Heart right ventricle (tissue), 16 donors: ENCODE measurements around the gene ATRNL1. TPM values are rescaled to one million over a fixed set of nuclear protein-coding genes. Genes with fewer than 3 reads are reported as not detected.
A peak's percentile ranks its signal among the peaks of the same experiment; 100 is the strongest.
"Not testable (repeated sequence)": the region's sequence is repeated elsewhere in the genome, so short reads cannot be mapped to it uniquely, and the experiment has no call there.

Experiments
- ATAC-seq, 8 donors: fragments of 200-7000 bp; cut with Tn5 transposase; one replicate each; pipeline ENCODE4 v1.9.1; 2020; ENCODE audit warnings: mild to moderate bottlenecking in 8 of 8, moderate library complexity in 8 of 8, moderate number of reproducible peaks in 1 of 8
- DNase-seq, 2 donors: peaks; one replicate each; pipeline ENCODE4 v3.0.0-alpha.2; 2020
- H3K27ac ChIP-seq, 10 donors: fragments of 200-600 bp; sonication (generic) in 2 of 10; one replicate each; pipeline versions ENCODE4 v1.5.0 to v1.8.0; 2020 to 2022; ENCODE audit warnings: mild to moderate bottlenecking in 3 of 10
- H3K27me3 ChIP-seq, 7 donors: fragments of 200-600 bp; one replicate each; pipeline ENCODE4 v1.8.0; 2021 to 2022; ENCODE audit warnings: mild to moderate bottlenecking in 2 of 7
- H3K36me3 ChIP-seq, 9 donors: fragments of 200-600 bp; sonication (generic) in 1 of 9; one replicate each; pipeline versions ENCODE4 v1.5.0 to v1.8.0; 2020 to 2022; ENCODE audit warnings: mild to moderate bottlenecking in 2 of 9
- H3K4me1 ChIP-seq, 9 donors: fragments of 200-600 bp; sonication (generic) in 1 of 9; one replicate each; pipeline versions ENCODE4 v1.5.0 to v1.8.0; 2020 to 2022; ENCODE audit warnings: mild to moderate bottlenecking in 4 of 9
- H3K4me3 ChIP-seq, 10 donors: fragments of 200-600 bp; sonication (generic) in 2 of 10; one replicate each; pipeline versions ENCODE4 v1.5.0 to v1.8.0; 2020 to 2022; ENCODE audit warnings: mild to moderate bottlenecking in 7 of 10, moderate library complexity in 2 of 10
- H3K9me3 ChIP-seq, 11 donors: fragments of 200-600 bp in 10 of 11; sonication (generic) in 2 of 11; one replicate each; pipeline versions ENCODE4 v1.5.0 to v1.8.0; 2013 to 2022; ENCODE audit warnings: mild to moderate bottlenecking in 2 of 11, control low read depth in 1 of 11, moderate library complexity in 1 of 11
- CTCF ChIP-seq, 9 donors: fragments of 200-600 bp; sonication (generic) in 2 of 9; IDR thresholded peaks; one replicate each; pipeline versions ENCODE4 v1.5.0 to v1.8.0; 2021 to 2022; ENCODE audit warnings: antibody characterized with exemption in 9 of 9, mild to moderate bottlenecking in 5 of 9, moderate library complexity in 1 of 9
- WGBS, 2 donors: extraction: QIAGEN DNeasy Blood & Tissue Kit; methylation state at CpG; one replicate each; pipeline ENCODE4 v1.1.7; 2013; ENCODE audit warnings: inconsistent platforms in 1 of 2; 5-methylcytosine and 5-hydroxymethylcytosine counted together
- intact Hi-C, 10 donors: fragments of 100-400 bp; cut with DNase I; formaldehyde crosslinking; loops; one replicate each; pipeline versions ENCODE4 v1.11.1 to v1.14.2; 2022
- polyA plus RNA-seq, 2 donors: library from polyadenylated mRNA; stranded (reverse); fragments of 200-250 nt; gene quantifications; one replicate each; pipeline ENCODE4 v1.2.3, GENCODE V29; 2013
- total RNA-seq, 10 donors: library from RNA; stranded (reverse); fragmentation: NEBNext Ultra II Directional in 3 of 10; extraction: Animal tissue kit (Norgen Biotek cat#: 25700) in 3 of 10; gene quantifications; one replicate each; pipeline versions ENCODE4 v1.2.1 to v1.2.4, GENCODE V29; 2021 to 2023
- donor health status: Arrhythmogenic right ventricular cardiomyopathy.
- donor health status: ischemic (EF 13 %, LVEDD 7.1; RV severe dilation, severe dysfunction).
- donor health status: healthy with polysubstance abuse.
- donor health status: DM: no; HTN: yes; CAD: no.
- donor health status: DM: no; HTN: no; CAD: no.
- donor health status: ischemic (EF 25% LVEDD 6.9; RV normal size, moderate dysfunction).
- donor health status: ischemic (EF 25% LVEDD 5.7; RV mildly dilated, moderate dysfunction).
- donor health status: healthy.
- donor health status: DM: yes; HTN: yes; CAD: no.
- donor health status: Ischemic cardiomyopathy.
- donor health status: ischemic (EF 35%, LVEDD 5.7; RV mildly dilated, moderate dysfunction).
- donor health status: nonischemic (EF 11% LVEDD 7.7; RV severe dilation, severe dysfunction).
- donor health status: DM: yes; HTN: yes; CAD: no.
- donor health status: PGD.
- donor health status: ischemic (EF 29% LVEDD 5.4; RV normal size, mild dysfunction).
- donor health status: nonischemic (EF 23%, LVEDD 6.1; RV moderate dilation, normal function).

Gene ATRNL1
- total and polyA plus RNA-seq, 12 donors = 0.06 to 22.4 (median 8.1) TPM; not detected in 1

- H3K4me3 ChIP-seq = no peak overlapping the region
- H3K27ac ChIP-seq = no peak overlapping the region
- DNase-seq (no peak), ATAC-seq (no peak)
- 75 to 82% methylated on average over 3 of the region's 3 CpGs for WGBS, 2 donors
- H3K9me3 ChIP-seq = no peaks in the 10 kb centered on the region
- TF ChIP-seq CTCF (IDR thresholded peaks at IDR 0.05) = no peak
- intact Hi-C loops = loop anchor here in 3 of 10 donors (5.0 to 10.0 kb wide), 3 partner anchors 1111 to 1213 kb away; no protein-coding TSS in a partner anchor
- H3K4me1 ChIP-seq = no peaks in the 10 kb centered on the region
- no peaks in the 10 kb centered on the region for H3K27me3 ChIP-seq
- no peaks in the 10 kb centered on the region for H3K36me3 ChIP-seq
These were observed 80.8 kb downstream of the ATRNL1 start for GRCh38 chr10:115173915-115174443.

- H3K27ac ChIP-seq, H3K9me3 ChIP-seq, H3K36me3 ChIP-seq, H3K4me1 ChIP-seq, intact Hi-C loops, DNase-seq, ATAC-seq, H3K27me3 ChIP-seq: not testable (repeated sequence)
- WGBS, 2 donors = 75 to 96% methylated on average over 2 of the region's 2 CpGs
- peak overlapping the region in 1 of 10 donors; percentile 17 for H3K4me3 ChIP-seq
These were observed 114.1 kb downstream of the ATRNL1 start for GRCh38 chr10:115207276-115207675.

- Histone ChIP-seq H3K36me3 (no peaks in the 10 kb centered on the region), H3K27ac (no peak overlapping the region), H3K27me3 (no peaks in the 10 kb centered on the region), H3K4me1 (no peaks in the 10 kb centered on the region), H3K4me3 (no peak overlapping the region), H3K9me3 (no peaks in the 10 kb centered on the region)
- 67 to 73% methylated on average over 1 of the region's 1 CpG for WGBS, 2 donors
- ATAC-seq (no peak), DNase-seq (no peak)
- no peak for TF ChIP-seq CTCF (IDR thresholded peaks at IDR 0.05)
- intact Hi-C loops = no loop called here
These were observed 116.0 kb downstream of the ATRNL1 start for GRCh38 chr10:115209133-115209532.

GRCh38 chr10:115214829-115215228, 121.7 kb downstream of the ATRNL1 start:
- H3K27ac ChIP-seq = no peak overlapping the region
- no peaks in the 10 kb centered on the region for H3K9me3 ChIP-seq
- no peaks in the 10 kb centered on the region for H3K27me3 ChIP-seq
- H3K36me3 ChIP-seq = no peaks in the 10 kb centered on the region
- DNase-seq (no peak), ATAC-seq (no peak)
- 81 to 82% methylated on average over 2 of the region's 2 CpGs for WGBS, 2 donors
- TF ChIP-seq CTCF (IDR thresholded peaks at IDR 0.05) = no peak
- H3K4me1 ChIP-seq = no peaks in the 10 kb centered on the region
- intact Hi-C loops = no loop called here
- no peak overlapping the region for H3K4me3 ChIP-seq

GRCh38 chr10:115219203-115219602, 126.0 kb downstream of the ATRNL1 start:
- TF ChIP-seq CTCF (IDR thresholded peaks at IDR 0.05) = no peak
- 77 to 79% methylated on average over 3 of the region's 3 CpGs for WGBS, 2 donors
- no peaks in the 10 kb centered on the region for H3K27me3 ChIP-seq
- no peak overlapping the region for H3K27ac ChIP-seq
- intact Hi-C loops = no loop called here
- no peaks in the 10 kb centered on the region for H3K36me3 ChIP-seq
- H3K4me1 ChIP-seq = no peaks in the 10 kb centered on the region
- peaks cover 0 to 18% (median 0%) of the 10 kb centered on the region in 11 donors for H3K9me3 ChIP-seq
- no peak overlapping the region for H3K4me3 ChIP-seq
- ATAC-seq = no peak
- no peak for DNase-seq
